Measurements from ENCODE around the gene INTS2.
A peak's percentile ranks its signal among the peaks of the same experiment; 100 is the strongest.

INTS2 gene

GRCh38 chr17:61835606-61836005 lies 92.2 kb downstream of the INTS2 start:
- Histone ChIP-seq H3K4me3 (ENCODE audit: low read depth, low read length) (no peak overlapping the region), H3K27ac (no peak overlapping the region), H3K36me3 (replicated peaks) (no peaks in the 10 kb centered on the region), H3K27me3 (replicated peaks) (no peaks in the 10 kb centered on the region)
- in situ Hi-C loops (cut with HindIII; ENCODE audit: low pct_ligation_motif_present, low sequenced_read_pairs) = no loop called here
- no peak for DNase-seq
- no peak for TF ChIP-seq CTCF (IDR thresholded peaks at IDR 0.05; ENCODE audit: low read depth, low read length, missing control alignments)

GRCh38 chr17:61834610-61835009 lies 93.2 kb downstream of the INTS2 start:
- in situ Hi-C loops (cut with HindIII; ENCODE audit: low pct_ligation_motif_present, low sequenced_read_pairs) = no loop called here
- TF ChIP-seq CTCF (IDR thresholded peaks at IDR 0.05; ENCODE audit: low read depth, low read length, missing control alignments) = no peak
- H3K36me3 ChIP-seq (replicated peaks) = no peaks in the 10 kb centered on the region
- H3K27me3 ChIP-seq (replicated peaks) = no peaks in the 10 kb centered on the region
- no peak overlapping the region for H3K27ac ChIP-seq
- no peak overlapping the region for H3K4me3 ChIP-seq (ENCODE audit: low read depth, low read length)
- DNase-seq = no peak

- no peak overlapping the region for H3K4me3 ChIP-seq (ENCODE audit: low read depth, low read length)
- TF ChIP-seq CTCF (IDR thresholded peaks at IDR 0.05; ENCODE audit: low read depth, low read length, missing control alignments) = no peak
- H3K27me3 ChIP-seq (replicated peaks) = no peaks in the 10 kb centered on the region
- H3K36me3 ChIP-seq (replicated peaks) = no peaks in the 10 kb centered on the region
- peak; percentile 32 for DNase-seq
- H3K27ac ChIP-seq = no peak overlapping the region
- in situ Hi-C loops (cut with HindIII; ENCODE audit: low pct_ligation_motif_present, low sequenced_read_pairs) = no loop called here
These were observed 94.1 kb downstream of the INTS2 start for GRCh38 chr17:61833536-61834193.

GRCh38 chr17:61832463-61832862 lies 95.3 kb downstream of the INTS2 start:
- DNase-seq = no peak

GRCh38 chr17:61831099-61831498 lies 96.7 kb downstream of the INTS2 start:
- H3K27me3 ChIP-seq (replicated peaks) = no peaks in the 10 kb centered on the region
- DNase-seq = no peak
- in situ Hi-C loops (cut with HindIII; ENCODE audit: low pct_ligation_motif_present, low sequenced_read_pairs) = no loop called here
- H3K27ac ChIP-seq = no peak overlapping the region
- no peak for TF ChIP-seq CTCF (IDR thresholded peaks at IDR 0.05; ENCODE audit: low read depth, low read length, missing control alignments)
- no peaks in the 10 kb centered on the region for H3K36me3 ChIP-seq (replicated peaks)
- H3K4me3 ChIP-seq (ENCODE audit: low read depth, low read length) = no peak overlapping the region

More at GRCh38 chr17:61832463-61832862, 95.3 kb downstream of the INTS2 start:
- no peak for TF ChIP-seq CTCF (IDR thresholded peaks at IDR 0.05; ENCODE audit: low read depth, low read length, missing control alignments)
- Histone ChIP-seq H3K36me3 (replicated peaks) (no peaks in the 10 kb centered on the region), H3K27ac (no peak overlapping the region), H3K27me3 (replicated peaks) (no peaks in the 10 kb centered on the region), H3K4me3 (ENCODE audit: low read depth, low read length) (no peak overlapping the region)
- in situ Hi-C loops (cut with HindIII; ENCODE audit: low pct_ligation_motif_present, low sequenced_read_pairs) = no loop called here

- in situ Hi-C loops (cut with HindIII; ENCODE audit: low pct_ligation_motif_present, low sequenced_read_pairs) = no loop called here
- DNase-seq = no peak
- no peak overlapping the region for H3K27ac ChIP-seq
- no peak overlapping the region for H3K4me3 ChIP-seq (ENCODE audit: low read depth, low read length)
- H3K27me3 ChIP-seq (replicated peaks) = no peaks in the 10 kb centered on the region
- no peak for TF ChIP-seq CTCF (IDR thresholded peaks at IDR 0.05; ENCODE audit: low read depth, low read length, missing control alignments)
- no peaks in the 10 kb centered on the region for H3K36me3 ChIP-seq (replicated peaks)
These were observed 99.1 kb downstream of the INTS2 start for GRCh38 chr17:61828694-61829093.

Data from brain microvascular endothelial cell (primary cell).